Measurements from ENCODE around the gene CD27.
"Not testable (repeated sequence)": the region's sequence is repeated elsewhere in the genome, so short reads cannot be mapped to it uniquely, and the experiment has no call there.

Gene CD27

GRCh38 chr12:6488240-6488639 is 43.5 kb downstream of the CD27 start:
- DNase-seq (ENCODE audit: low spot score), result no peak

GRCh38 chr12:6489449-6489848 is 44.7 kb downstream of the CD27 start:
- no peak for DNase-seq (ENCODE audit: low spot score)

- not testable (repeated sequence) for DNase-seq (ENCODE audit: low spot score)
These were observed 45.9 kb downstream of the CD27 start for GRCh38 chr12:6490673-6491072.

GRCh38 chr12:6492838-6493496 is 48.2 kb downstream of the CD27 start, which contains the start of gene MRPL51:
TSS of gene MRPL51 (minus strand) at chr12:6493262. CDS start at chr12:6493136, 126 bp downstream.
- DNase-seq (ENCODE audit: low spot score), result peak; percentile 97

GRCh38 chr12:6493497-6494257 is 48.9 kb downstream of the CD27 start, which contains the start of gene NCAPD2:
TSS of gene NCAPD2 (plus strand) at chr12:6494102. CDS start at chr12:6495099, 997 bp downstream.
- DNase-seq (ENCODE audit: low spot score), result peak; percentile 96

GRCh38 chr12:6494258-6494743 is 49.5 kb downstream of the CD27 start:
- no peak for DNase-seq (ENCODE audit: low spot score)

GRCh38 chr12:6494968-6495367 is 50.2 kb downstream of the CD27 start:
- no peak for DNase-seq (ENCODE audit: low spot score)

- peak; percentile 81 for DNase-seq (ENCODE audit: low spot score)
These were observed 52.5 kb downstream of the CD27 start for GRCh38 chr12:6497291-6497690.

- no peak for DNase-seq (ENCODE audit: low spot score)
These were observed 55.7 kb downstream of the CD27 start for GRCh38 chr12:6500466-6500865.
